ENCODE measurements around the gene ZBTB47.

Gene ZBTB47

GRCh38 chr3:42664438-42664803, 10.9 kb downstream of the ZBTB47 start:
- POLR2A ChIA-PET: no interaction called here
- Histone ChIP-seq H3K27me3 (replicated peaks in 2 of 5; ENCODE audit: control insufficient read depth in 4 of 5, insufficient read depth in 5 of 5, low read length in 4 of 5) (peaks cover 0 to 4% (median 0%) of the 10 kb centered on the region in 5 experiments), H3K4me3 (ENCODE audit: control insufficient read depth in 1 of 7, extremely low read depth in 1 of 7, insufficient read depth in 4 of 7, low read depth in 2 of 7, low read length in 6 of 7) (no peak overlapping the region), H3K4me1 (ENCODE audit: control extremely low read depth in 1 of 4, control insufficient read depth in 4 of 4, insufficient read depth in 4 of 4, low read length in 3 of 4) (no peaks in the 10 kb centered on the region), H3K9me3 (ENCODE audit: control extremely low read depth in 1 of 5, control insufficient read depth in 4 of 5, insufficient read depth in 2 of 5, low read depth in 1 of 5, low read length in 4 of 5) (peaks cover 0 to 6% (median 0%) of the 10 kb centered on the region in 5 experiments), H3K36me3 (ENCODE audit: control insufficient read depth in 4 of 4, insufficient read depth in 4 of 4, low read length in 3 of 4) (peaks cover 0 to 3% (median 0%) of the 10 kb centered on the region in 4 experiments), H3K27ac (ENCODE audit: insufficient read depth in 1 of 2, low read depth in 1 of 2, low read length in 2 of 2, poor library complexity in 1 of 2, severe bottlenecking in 2 of 2) (no peak overlapping the region)
- no peak for DNase-seq
- WGBS (ENCODE audit: insufficient coverage): 84% methylated on average over 12 of the region's 19 CpGs
- CTCF ChIA-PET: interaction anchor here (2.2 kb wide), 1 partner anchor 91 kb away, joined by 5 read pairs; no protein-coding TSS in a partner anchor

GRCh38 chr3:42665050-42665878, 11.8 kb downstream of the ZBTB47 start:
- ChIA-PET POLR2A (no interaction called here), CTCF (no interaction called here)
- Histone ChIP-seq H3K27me3 (replicated peaks in 2 of 5; ENCODE audit: control insufficient read depth in 4 of 5, insufficient read depth in 5 of 5, low read length in 4 of 5) (peaks cover 0 to 8% (median 3%) of the 10 kb centered on the region in 5 experiments), H3K27ac (ENCODE audit: insufficient read depth in 1 of 2, low read depth in 1 of 2, low read length in 2 of 2, poor library complexity in 1 of 2, severe bottlenecking in 2 of 2) (no peak overlapping the region), H3K4me3 (ENCODE audit: control insufficient read depth in 1 of 7, extremely low read depth in 1 of 7, insufficient read depth in 4 of 7, low read depth in 2 of 7, low read length in 6 of 7) (no peak overlapping the region), H3K36me3 (ENCODE audit: control insufficient read depth in 4 of 4, insufficient read depth in 4 of 4, low read length in 3 of 4) (peaks cover 0 to 3% (median 0%) of the 10 kb centered on the region in 4 experiments), H3K9me3 (ENCODE audit: control extremely low read depth in 1 of 5, control insufficient read depth in 4 of 5, insufficient read depth in 2 of 5, low read depth in 1 of 5, low read length in 4 of 5) (peaks cover 0 to 6% (median 0%) of the 10 kb centered on the region in 5 experiments), H3K4me1 (ENCODE audit: control extremely low read depth in 1 of 4, control insufficient read depth in 4 of 4, insufficient read depth in 4 of 4, low read length in 3 of 4) (no peaks in the 10 kb centered on the region)
- DNase-seq: no peak
- 95% methylated on average over 8 of the region's 15 CpGs for WGBS (ENCODE audit: insufficient coverage)

GRCh38 chr3:42666022-42666421, 12.5 kb downstream of the ZBTB47 start:
- POLR2A ChIA-PET: no interaction called here
- 93% methylated on average over 6 of the region's 8 CpGs for WGBS (ENCODE audit: insufficient coverage)
- CTCF ChIA-PET: interaction anchor here (0.8 to 1.1 kb wide), 2 partner anchors 78 to 84 kb away, joined by 3 read pairs; partner anchors contain the start of gene SEC22C
- DNase-seq: no peak
- peaks cover 0 to 8% (median 3%) of the 10 kb centered on the region in 5 experiments for H3K27me3 ChIP-seq (replicated peaks in 2 of 5; ENCODE audit: control insufficient read depth in 4 of 5, insufficient read depth in 5 of 5, low read length in 4 of 5)
- no peak overlapping the region for H3K4me3 ChIP-seq (ENCODE audit: control insufficient read depth in 1 of 7, extremely low read depth in 1 of 7, insufficient read depth in 4 of 7, low read depth in 2 of 7, low read length in 6 of 7)
- peaks cover 0 to 3% (median 0%) of the 10 kb centered on the region in 4 experiments for H3K36me3 ChIP-seq (ENCODE audit: control insufficient read depth in 4 of 4, insufficient read depth in 4 of 4, low read length in 3 of 4)
- H3K9me3 ChIP-seq (ENCODE audit: control extremely low read depth in 1 of 5, control insufficient read depth in 4 of 5, insufficient read depth in 2 of 5, low read depth in 1 of 5, low read length in 4 of 5): peaks cover 0 to 6% (median 0%) of the 10 kb centered on the region in 5 experiments
- H3K27ac ChIP-seq (ENCODE audit: insufficient read depth in 1 of 2, low read depth in 1 of 2, low read length in 2 of 2, poor library complexity in 1 of 2, severe bottlenecking in 2 of 2): no peak overlapping the region
- H3K4me1 ChIP-seq (ENCODE audit: control extremely low read depth in 1 of 4, control insufficient read depth in 4 of 4, insufficient read depth in 4 of 4, low read length in 3 of 4): no peaks in the 10 kb centered on the region

- Histone ChIP-seq H3K4me3 (ENCODE audit: control insufficient read depth in 1 of 7, extremely low read depth in 1 of 7, insufficient read depth in 4 of 7, low read depth in 2 of 7, low read length in 6 of 7) (no peak overlapping the region), H3K9me3 (ENCODE audit: control extremely low read depth in 1 of 5, control insufficient read depth in 4 of 5, insufficient read depth in 2 of 5, low read depth in 1 of 5, low read length in 4 of 5) (peaks cover 0 to 6% (median 0%) of the 10 kb centered on the region in 5 experiments), H3K27ac (ENCODE audit: insufficient read depth in 1 of 2, low read depth in 1 of 2, low read length in 2 of 2, poor library complexity in 1 of 2, severe bottlenecking in 2 of 2) (no peak overlapping the region), H3K4me1 (ENCODE audit: control extremely low read depth in 1 of 4, control insufficient read depth in 4 of 4, insufficient read depth in 4 of 4, low read length in 3 of 4) (no peaks in the 10 kb centered on the region), H3K27me3 (replicated peaks in 2 of 5; ENCODE audit: control insufficient read depth in 4 of 5, insufficient read depth in 5 of 5, low read length in 4 of 5) (peaks cover 0 to 8% (median 3%) of the 10 kb centered on the region in 5 experiments), H3K36me3 (ENCODE audit: control insufficient read depth in 4 of 4, insufficient read depth in 4 of 4, low read length in 3 of 4) (no peaks in the 10 kb centered on the region)
- no peak for DNase-seq
- ChIA-PET CTCF (interaction anchor here (0.8 to 1.1 kb wide), 2 partner anchors 78 to 85 kb away, joined by 3 read pairs; partner anchors contain the start of gene SEC22C), POLR2A (no interaction called here)
- WGBS (ENCODE audit: insufficient coverage): 93% methylated on average over 4 of the region's 4 CpGs
Measured at GRCh38 chr3:42666577-42666998, 13.1 kb downstream of the ZBTB47 start.

GRCh38 chr3:42667096-42667522, 13.6 kb downstream of the ZBTB47 start:
- POLR2A ChIA-PET: no interaction called here
- no peak overlapping the region for H3K27ac ChIP-seq (ENCODE audit: insufficient read depth in 1 of 2, low read depth in 1 of 2, low read length in 2 of 2, poor library complexity in 1 of 2, severe bottlenecking in 2 of 2)
- no peak for DNase-seq
- CTCF ChIA-PET: interaction anchor here (1.1 kb wide), 1 partner anchor 85 kb away, joined by 3 read pairs; the partner anchor contains the start of gene SEC22C
- H3K27me3 ChIP-seq (replicated peaks in 2 of 5; ENCODE audit: control insufficient read depth in 4 of 5, insufficient read depth in 5 of 5, low read length in 4 of 5): peaks cover 0 to 8% (median 3%) of the 10 kb centered on the region in 5 experiments
- no peaks in the 10 kb centered on the region for H3K4me1 ChIP-seq (ENCODE audit: control extremely low read depth in 1 of 4, control insufficient read depth in 4 of 4, insufficient read depth in 4 of 4, low read length in 3 of 4)
- no peaks in the 10 kb centered on the region for H3K36me3 ChIP-seq (ENCODE audit: control insufficient read depth in 4 of 4, insufficient read depth in 4 of 4, low read length in 3 of 4)
- H3K9me3 ChIP-seq (ENCODE audit: control extremely low read depth in 1 of 5, control insufficient read depth in 4 of 5, insufficient read depth in 2 of 5, low read depth in 1 of 5, low read length in 4 of 5): peaks cover 0 to 6% (median 0%) of the 10 kb centered on the region in 5 experiments
- 90% methylated on average over 7 of the region's 7 CpGs for WGBS (ENCODE audit: insufficient coverage)
- H3K4me3 ChIP-seq (ENCODE audit: control insufficient read depth in 1 of 7, extremely low read depth in 1 of 7, insufficient read depth in 4 of 7, low read depth in 2 of 7, low read length in 6 of 7): no peak overlapping the region

- Histone ChIP-seq H3K27ac (ENCODE audit: insufficient read depth in 1 of 2, low read depth in 1 of 2, low read length in 2 of 2, poor library complexity in 1 of 2, severe bottlenecking in 2 of 2) (no peak overlapping the region), H3K4me1 (ENCODE audit: control extremely low read depth in 1 of 4, control insufficient read depth in 4 of 4, insufficient read depth in 4 of 4, low read length in 3 of 4) (no peaks in the 10 kb centered on the region), H3K27me3 (replicated peaks in 2 of 5; ENCODE audit: control insufficient read depth in 4 of 5, insufficient read depth in 5 of 5, low read length in 4 of 5) (peaks cover 0 to 8% (median 3%) of the 10 kb centered on the region in 5 experiments), H3K9me3 (ENCODE audit: control extremely low read depth in 1 of 5, control insufficient read depth in 4 of 5, insufficient read depth in 2 of 5, low read depth in 1 of 5, low read length in 4 of 5) (peaks cover 0 to 7% (median 0%) of the 10 kb centered on the region in 5 experiments), H3K4me3 (ENCODE audit: control insufficient read depth in 1 of 7, extremely low read depth in 1 of 7, insufficient read depth in 4 of 7, low read depth in 2 of 7, low read length in 6 of 7) (no peak overlapping the region), H3K36me3 (ENCODE audit: control insufficient read depth in 4 of 4, insufficient read depth in 4 of 4, low read length in 3 of 4) (no peaks in the 10 kb centered on the region)
- CTCF ChIA-PET: no interaction called here
- DNase-seq: no peak
- POLR2A ChIA-PET: no interaction called here
- 74% methylated on average over 6 of the region's 8 CpGs for WGBS (ENCODE audit: insufficient coverage)
Measured at GRCh38 chr3:42667523-42668412, 14.3 kb downstream of the ZBTB47 start.

Data from common myeloid progenitor, CD34-positive (primary cell).